Thyroid gland (tissue), 4 donors: Measurements from ENCODE around the gene GPR87.

ENCODE experiments used
- CTCF ChIP-seq, 6 experiments: fragments of 200-600 bp in 3 of 6; fragments of 450-650 bp in 3 of 6; sonication (generic) in 3 of 6; IDR thresholded peaks; one replicate each; pipeline ENCODE4 v1.5.1; 2016 to 2019; ENCODE audit warnings: antibody characterized with exemption in 6 of 6, mild to moderate bottlenecking in 2 of 6, inconsistent platforms in 1 of 6, moderate library complexity in 1 of 6
- POLR2A ChIP-seq, 2 donors: fragments of 450-650 bp; IDR thresholded peaks; one replicate each; pipeline ENCODE4 v1.6.1; 2017; ENCODE audit warnings: antibody characterized with exemption in 2 of 2, mild to moderate bottlenecking in 2 of 2, moderate library complexity in 1 of 2

GRCh38 chr3:151309566-151309965, 7.1 kb downstream of the GPR87 start:
- no peak for TF ChIP-seq CTCF (IDR thresholded peaks at IDR 0.05)
- TF ChIP-seq POLR2A (IDR thresholded peaks at IDR 0.05), result no peak
